PC-3 (cell line): ENCODE data around the gene ZNF641. TPM values are rescaled to one million over a fixed set of nuclear protein-coding genes. Genes with fewer than 3 reads are reported as not detected.

ENCODE experiments used
- ATAC-seq: fragments of 200-7000 bp; cut with Tn5 transposase; 2 replicates; pipeline ENCODE4 v1.9.1; 2020; ENCODE audit warnings: mild to moderate bottlenecking, moderate library complexity
- BruUV-seq: library from RNA; stranded (reverse); fragments of 400-500 nt; replicated peaks from 2 replicates; lab custom pipeline; 2021; lab: Mats Ljungman, UMichigan
- CTCF ChIA-PET: fragments of 300-600 bp; sonication (Branson Sonifier 250); formaldehyde crosslinking; loops from one replicate; lab custom pipeline; 2022; ENCODE audit warnings: antibody characterized with exemption; lab: Charles Lee
- POLR2A ChIA-PET: fragments of 300-600 bp; sonication (Branson Sonifier 250); formaldehyde crosslinking; loops from one replicate; lab custom pipeline; 2022; ENCODE audit warnings: antibody characterized with exemption; ENCODE audit not compliant: unreplicated experiment; lab: Charles Lee
- DNase-seq: peaks from one replicate; pipeline ENCODE4 v3.0.0-alpha.2; 2015
- H2AFZ ChIP-seq: fragments of 300-600 bp; sonication (generic); 2 replicates; pipeline ENCODE4 v1.6.0; 2016; ENCODE audit warnings: antibody characterized with exemption, low read length
- H3F3A ChIP-seq: fragments of 300-600 bp; sonication (generic); one replicate; pipeline ENCODE4 v1.6.0; 2017; ENCODE audit warnings: antibody characterized with exemption, low read length, control low read depth, mild to moderate bottlenecking; ENCODE audit not compliant: unreplicated experiment
- H3K27ac ChIP-seq: fragments of 300-600 bp; sonication (generic); 2 replicates; pipeline ENCODE4 v1.5.1; 2016; ENCODE audit warnings: mild to moderate bottlenecking, low read length
- H3K27me3 ChIP-seq: fragments of 300-600 bp; sonication (generic); 2 replicates; pipeline ENCODE4 v1.6.1; 2016; ENCODE audit warnings: low read length, mixed read lengths
- H3K36me3 ChIP-seq: fragments of 300-600 bp; sonication (generic); 2 replicates; pipeline ENCODE4 v1.6.1; 2016; ENCODE audit warnings: low read depth, mixed run types, low read length, mixed read lengths
- H3K4me1 ChIP-seq: fragments of 300-600 bp; sonication (generic); 2 replicates; pipeline ENCODE4 v1.5.1; 2016; ENCODE audit warnings: low read length; ENCODE audit not compliant: insufficient read depth
- H3K4me2 ChIP-seq: fragments of 300-600 bp; sonication (generic); 2 replicates; pipeline ENCODE4 v1.6.0; 2016; ENCODE audit warnings: low read length
- H3K4me3 ChIP-seq: fragments of 300-600 bp; sonication (generic); 2 replicates; pipeline ENCODE4 v1.5.1; 2016; ENCODE audit warnings: mild to moderate bottlenecking, low read length, mixed read lengths
- H3K79me2 ChIP-seq: fragments of 300-600 bp; sonication (generic); 2 replicates; pipeline ENCODE4 v1.6.1; 2017; ENCODE audit warnings: low read length, mixed read lengths
- H3K9ac ChIP-seq: fragments of 300-600 bp; sonication (generic); 2 replicates; pipeline ENCODE4 v1.6.0; 2016; ENCODE audit warnings: mild to moderate bottlenecking, low read length
- H3K9me2 ChIP-seq: fragments of 300-600 bp; sonication (generic); replicated peaks from 2 replicates; pipeline ENCODE4 v1.6.1; 2016; ENCODE audit warnings: mixed run types, low read length, mixed read lengths
- H3K9me3 ChIP-seq: fragments of 300-600 bp; sonication (generic); 2 replicates; pipeline ENCODE4 v1.6.1; 2016; ENCODE audit warnings: low read length, mixed read lengths
- H4K20me1 ChIP-seq: fragments of 300-600 bp; sonication (generic); 2 replicates; pipeline ENCODE4 v1.6.1; 2016; ENCODE audit warnings: low read length, mixed read lengths
- EZH2 ChIP-seq: fragments of 300-600 bp; sonication (generic); IDR thresholded peaks from one replicate; pipeline ENCODE4 v1.6.1; 2017; ENCODE audit warnings: antibody characterized with exemption, mild to moderate bottlenecking, low read length; ENCODE audit not compliant: unreplicated experiment
- EZH2phosphoT487 ChIP-seq: fragments of 300-600 bp; sonication (generic); IDR thresholded peaks from 2 replicates; pipeline ENCODE4 v1.6.1; 2018; ENCODE audit warnings: mild to moderate bottlenecking, antibody characterized with exemption, low read length, borderline replicate concordance
- intact Hi-C: fragments of 100-400 bp; cut with micrococcal nuclease; formaldehyde crosslinking; loops from 2 replicates; pipeline ENCODE4 v1.9.0; 2023
- total RNA-seq: library from RNA; depleted of rRNA; stranded (reverse); fragments of >200 nt; gene quantifications from 2 replicates; pipeline ENCODE4 v1.2.3, GENCODE V29; 2014; rRNA removed
- TF ChIP-seq, protein P1 (sequence below): fragments of 300-600 bp; sonication (generic); conservative IDR thresholded peaks from 2 replicates; pipeline ENCODE4 v1.5.1; 2017; ENCODE audit warnings: antibody characterized with exemption, low read depth, mild to moderate bottlenecking, low read length

The ZNF641 gene
- total RNA-seq, 1 experiment from 2014 or later: 12.6 TPM

DNA sequence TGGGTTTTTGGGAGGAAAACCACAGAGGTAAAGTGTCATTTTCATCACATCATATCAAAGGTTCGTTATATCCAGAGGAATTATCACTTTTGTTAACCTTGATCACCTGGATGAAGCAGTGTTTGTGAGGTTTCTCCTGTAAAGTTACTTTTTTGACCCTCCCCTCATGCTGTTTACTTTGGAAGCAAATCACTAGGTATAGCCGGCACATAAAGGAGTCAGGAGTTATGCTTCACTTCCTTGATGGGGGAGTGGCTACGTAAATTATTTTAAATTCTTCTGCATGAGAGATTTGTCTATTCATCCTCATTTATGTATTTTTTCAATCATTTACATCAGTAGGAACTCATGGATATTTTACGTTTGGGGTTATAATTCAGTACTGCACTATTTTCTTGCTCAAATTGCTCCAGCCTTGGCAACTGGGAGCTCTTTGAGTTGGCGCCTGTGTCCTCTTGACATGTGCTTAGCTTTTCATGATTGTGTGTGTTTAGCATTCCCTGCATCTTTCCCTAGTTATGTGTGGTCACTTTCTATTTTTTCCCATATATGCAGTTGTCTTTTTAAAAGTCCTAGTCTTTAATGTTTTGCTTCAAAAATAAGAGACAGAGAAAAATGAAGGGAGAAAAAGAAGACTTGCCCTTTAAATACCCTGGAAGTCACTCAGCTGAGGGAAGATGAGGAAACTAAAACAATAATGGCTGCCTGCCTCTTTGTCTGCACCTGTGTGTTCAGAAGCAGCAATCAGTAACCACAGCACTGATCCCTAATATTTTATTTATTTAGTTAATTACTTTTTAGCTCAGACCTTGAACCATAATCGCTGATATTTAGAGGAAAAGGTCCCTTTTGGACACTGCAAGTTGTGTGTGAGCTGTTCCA lies 62.1 kb downstream of the ZNF641 start:
- Histone ChIP-seq H3K79me2 (no peaks in the 10 kb centered on the region), H3K9ac (no peak overlapping the region), H3K9me2 (no peaks in the 10 kb centered on the region), H3F3A (no peaks in the 10 kb centered on the region), H3K27me3 (peaks cover 10% of the 10 kb centered on the region; the same call in 1 of the 2 replicates), H3K36me3 (no peaks in the 10 kb centered on the region), H3K4me2 (no peak overlapping the region), H2AFZ (no peak overlapping the region), H4K20me1 (no peaks in the 10 kb centered on the region), H3K9me3 (no peaks in the 10 kb centered on the region), H3K4me1 (peaks cover 5% of the 10 kb centered on the region; the same call in 1 of the 2 replicates), H3K4me3 (no peak overlapping the region), H3K27ac (no peak overlapping the region)
- TF ChIP-seq, protein P1, sequence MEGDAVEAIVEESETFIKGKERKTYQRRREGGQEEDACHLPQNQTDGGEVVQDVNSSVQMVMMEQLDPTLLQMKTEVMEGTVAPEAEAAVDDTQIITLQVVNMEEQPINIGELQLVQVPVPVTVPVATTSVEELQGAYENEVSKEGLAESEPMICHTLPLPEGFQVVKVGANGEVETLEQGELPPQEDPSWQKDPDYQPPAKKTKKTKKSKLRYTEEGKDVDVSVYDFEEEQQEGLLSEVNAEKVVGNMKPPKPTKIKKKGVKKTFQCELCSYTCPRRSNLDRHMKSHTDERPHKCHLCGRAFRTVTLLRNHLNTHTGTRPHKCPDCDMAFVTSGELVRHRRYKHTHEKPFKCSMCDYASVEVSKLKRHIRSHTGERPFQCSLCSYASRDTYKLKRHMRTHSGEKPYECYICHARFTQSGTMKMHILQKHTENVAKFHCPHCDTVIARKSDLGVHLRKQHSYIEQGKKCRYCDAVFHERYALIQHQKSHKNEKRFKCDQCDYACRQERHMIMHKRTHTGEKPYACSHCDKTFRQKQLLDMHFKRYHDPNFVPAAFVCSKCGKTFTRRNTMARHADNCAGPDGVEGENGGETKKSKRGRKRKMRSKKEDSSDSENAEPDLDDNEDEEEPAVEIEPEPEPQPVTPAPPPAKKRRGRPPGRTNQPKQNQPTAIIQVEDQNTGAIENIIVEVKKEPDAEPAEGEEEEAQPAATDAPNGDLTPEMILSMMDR: no peak
- no peak for TF ChIP-seq EZH2
- TF ChIP-seq EZH2phosphoT487: no peak
- DNase-seq (peak; percentile 13), ATAC-seq (no peak)
- no TSS peak for BruUV-seq
- intact Hi-C loops: no loop called here
- ChIA-PET CTCF (no interaction called here), POLR2A (no interaction called here)

Other genes starting within 250 kb of the ZNF641 start
- 16.9 and 20.9 TPM in 2 replicates for gene SENP1, start 244.8 kb downstream of the ZNF641 start, total RNA-seq
- gene PFKM, start 231.6 kb downstream of the ZNF641 start, total RNA-seq: 62.2 and 80.8 TPM in 2 replicates
- 18.0 and 34.4 TPM in 2 replicates for gene ASB8, start 193.4 kb downstream of the ZNF641 start, total RNA-seq
- gene CCDC184, start 167.3 kb downstream of the ZNF641 start, total RNA-seq: not detected in 2 replicates
- gene OR10AD1, start 147.6 kb downstream of the ZNF641 start, total RNA-seq: not detected in 2 replicates
- gene ANP32D, start 121.6 kb upstream of the ZNF641 start, total RNA-seq: not detected in 2 replicates
- gene C12orf54, start 131.6 kb upstream of the ZNF641 start, total RNA-seq: not detected in 2 replicates
- not detected in 2 replicates for gene OR8S1, start 174.7 kb upstream of the ZNF641 start, total RNA-seq
- not detected in 2 replicates for gene LALBA, start 219.1 kb upstream of the ZNF641 start, total RNA-seq